Neuronal stem cell (in vitro differentiated cells): ENCODE results near the gene SLAIN2.

Experiments used
- DNase-seq: peaks from one replicate; pipeline ENCODE4 v3.0.0-alpha.2; 2013; ENCODE audit warnings: low spot score
- H2AFZ ChIP-seq: one replicate; pipeline ENCODE4 v1.6.1; 2013; ENCODE audit warnings: mild to moderate bottlenecking, low read length, inconsistent platforms
- H2AK5ac ChIP-seq: 2 replicates; pipeline ENCODE4 v1.6.1; 2013; ENCODE audit warnings: low read depth, mild to moderate bottlenecking, inconsistent platforms, low read length, moderate library complexity, mixed read lengths
- H2BK120ac ChIP-seq: 2 replicates; pipeline ENCODE4 v1.6.1; 2013; ENCODE audit warnings: low read depth, mild to moderate bottlenecking, inconsistent platforms, low read length, moderate library complexity, mixed read lengths
- H2BK12ac ChIP-seq: one replicate; pipeline ENCODE4 v1.6.1; 2013; ENCODE audit warnings: low read length, inconsistent platforms
- H2BK15ac ChIP-seq: 2 replicates; pipeline ENCODE4 v1.6.1; 2013; ENCODE audit warnings: mild to moderate bottlenecking, low read length, inconsistent platforms, mixed read lengths
- H2BK5ac ChIP-seq: one replicate; pipeline ENCODE4 v1.6.1; 2013; ENCODE audit warnings: inconsistent platforms, mild to moderate bottlenecking, low read length, moderate library complexity
- H3K14ac ChIP-seq: one replicate; pipeline ENCODE4 v1.6.1; 2013; ENCODE audit warnings: low read length, inconsistent platforms
- H3K18ac ChIP-seq: 2 replicates; pipeline ENCODE4 v1.6.1; 2013; ENCODE audit warnings: low read length, inconsistent platforms
- H3K23ac ChIP-seq: 2 replicates; pipeline ENCODE4 v1.6.1; 2013; ENCODE audit warnings: low read depth, mild to moderate bottlenecking, mixed read lengths, low read length, inconsistent platforms; ENCODE audit not compliant: poor library complexity
- H3K27ac ChIP-seq: replicated peaks from 3 replicates; pipeline ENCODE4 v1.5.1; 2013; ENCODE audit warnings: low read length, inconsistent platforms
- H3K27me3 ChIP-seq, 3 experiments: 2 replicates each; pipeline ENCODE4 v1.6.1; 2013; ENCODE audit warnings: low read length in 3 of 3, mild to moderate bottlenecking in 2 of 3, inconsistent platforms in 1 of 3, low read depth in 1 of 3, mixed read lengths in 1 of 3, moderate library complexity in 1 of 3; ENCODE audit not compliant: control insufficient read depth in 3 of 3, insufficient read depth in 3 of 3
- H3K36me3 ChIP-seq, 2 donors: replicated peaks in 1 of 2; 2 replicates each; pipeline ENCODE4 v1.6.1; 2013; ENCODE audit warnings: low read length in 2 of 2; ENCODE audit not compliant: control insufficient read depth in 2 of 2, insufficient read depth in 2 of 2
- H3K4ac ChIP-seq: 2 replicates; pipeline ENCODE4 v1.6.1; 2013; ENCODE audit warnings: inconsistent platforms, mild to moderate bottlenecking, low read length, moderate library complexity
- H3K4me1 ChIP-seq, 2 donors: 1 replicate in 1 of 2; 2 replicates in 1 of 2; pipeline ENCODE4 v1.6.1; 2013; ENCODE audit warnings: low read length in 2 of 2, low read depth in 1 of 2; ENCODE audit not compliant: control insufficient read depth in 2 of 2, insufficient read depth in 1 of 2
- H3K4me2 ChIP-seq: one replicate; pipeline ENCODE4 v1.6.1; 2013; ENCODE audit warnings: mild to moderate bottlenecking, low read length, inconsistent platforms; ENCODE audit not compliant: insufficient read depth, poor library complexity, severe bottlenecking
- H3K4me3 ChIP-seq, 2 donors: 2 replicates each; pipeline ENCODE4 v1.5.1; 2013; ENCODE audit warnings: low read length in 2 of 2, mild to moderate bottlenecking in 2 of 2, inconsistent platforms in 1 of 2, moderate library complexity in 1 of 2
- H3K79me1 ChIP-seq: one replicate; pipeline ENCODE4 v1.6.1; 2013; ENCODE audit warnings: low read depth, mild to moderate bottlenecking, inconsistent platforms, low read length, moderate library complexity
- H3K9ac ChIP-seq: one replicate; pipeline ENCODE4 v1.6.1; 2013; ENCODE audit warnings: mild to moderate bottlenecking, low read depth, low read length, inconsistent platforms; ENCODE audit not compliant: poor library complexity
- H3K9me3 ChIP-seq, 2 donors: replicated peaks in 1 of 2; 2 replicates each; pipeline versions ENCODE3 to v1.6.1; 2013; ENCODE audit warnings: low read length in 2 of 2, mild to moderate bottlenecking in 2 of 2, inconsistent platforms in 1 of 2, low read depth in 1 of 2, mixed read lengths in 1 of 2, moderate library complexity in 1 of 2; ENCODE audit not compliant: control insufficient read depth in 2 of 2, insufficient read depth in 1 of 2
- H4K8ac ChIP-seq: one replicate; pipeline ENCODE4 v1.6.1; 2013; ENCODE audit warnings: low read depth, mild to moderate bottlenecking, inconsistent platforms, low read length, moderate library complexity
- H4K91ac ChIP-seq: one replicate; pipeline ENCODE4 v1.6.1; 2013; ENCODE audit warnings: low read length, low read depth, mild to moderate bottlenecking, inconsistent platforms; ENCODE audit not compliant: poor library complexity
- WGBS, 2 donors: extraction: QIAGEN DNeasy Blood & Tissue Kit; methylation state at CpG; one replicate each; pipeline ENCODE4 v1.1.7; 2013; ENCODE audit warnings: missing lambda C conversion rate in 2 of 2, mixed read lengths in 1 of 2; ENCODE audit not compliant: insufficient read length in 2 of 2, insufficient replicate concordance in 1 of 2; ENCODE audit errors: extremely low coverage in 2 of 2; 5-methylcytosine and 5-hydroxymethylcytosine counted together

The SLAIN2 gene

GRCh38 chr4:48380583-48381167 is 39.3 kb downstream of the SLAIN2 start:
- no peaks in the 10 kb centered on the region for H3K9me3 ChIP-seq
- no peaks in the 10 kb centered on the region for H3K27me3 ChIP-seq
- H3K4ac ChIP-seq: no peak overlapping the region
- DNase-seq: no peak
- H3K18ac ChIP-seq: no peak overlapping the region
- H2BK12ac ChIP-seq: no peak overlapping the region
- H2AFZ ChIP-seq: no peak overlapping the region
- peaks cover 6 to 73% of the 10 kb centered on the region in 2 donors for H3K36me3 ChIP-seq
- WGBS, 2 donors: no CpG with 5 or more reads among the region's 1 CpG
- no peak overlapping the region for H2BK15ac ChIP-seq
- H3K27ac ChIP-seq: no peak overlapping the region
- H3K4me1 ChIP-seq: peaks cover 0 to 5% of the 10 kb centered on the region in 2 donors
- H2BK120ac ChIP-seq: no peak overlapping the region
- no peak overlapping the region for H2BK5ac ChIP-seq
- no peaks in the 10 kb centered on the region for H3K79me1 ChIP-seq
- no peak overlapping the region for H3K4me3 ChIP-seq
- H3K23ac ChIP-seq: no peak overlapping the region
- H4K91ac ChIP-seq: no peak overlapping the region
- no peak overlapping the region for H3K14ac ChIP-seq
- no peak overlapping the region for H3K9ac ChIP-seq
- no peak overlapping the region for H3K4me2 ChIP-seq
- H2AK5ac ChIP-seq: no peak overlapping the region
- no peak overlapping the region for H4K8ac ChIP-seq

- Histone ChIP-seq H3K4me2 (no peak overlapping the region), H2BK120ac (no peak overlapping the region), H3K27me3 (no peaks in the 10 kb centered on the region), H2AFZ (no peak overlapping the region), H3K27ac (no peak overlapping the region), H2BK5ac (no peak overlapping the region), H3K4me3 (no peak overlapping the region), H2AK5ac (no peak overlapping the region), H3K18ac (no peak overlapping the region), H2BK12ac (no peak overlapping the region), H3K9ac (no peak overlapping the region), H3K4me1 (no peaks in the 10 kb centered on the region), H3K14ac (no peak overlapping the region), H3K9me3 (no peaks in the 10 kb centered on the region), H4K8ac (no peak overlapping the region), H3K23ac (no peak overlapping the region), H4K91ac (no peak overlapping the region), H3K36me3 (peaks cover 2 to 100% of the 10 kb centered on the region in 2 donors), H3K4ac (no peak overlapping the region), H3K79me1 (no peaks in the 10 kb centered on the region), H2BK15ac (no peak overlapping the region)
- no peak for DNase-seq
- WGBS, 2 donors: no CpG with 5 or more reads among the region's 2 CpGs
These were observed 47.3 kb downstream of the SLAIN2 start for GRCh38 chr4:48388525-48389154.

GRCh38 chr4:48396043-48396442 is 54.7 kb downstream of the SLAIN2 start:
- no peak overlapping the region for H3K23ac ChIP-seq

GRCh38 chr4:48400416-48400815 is 59.1 kb downstream of the SLAIN2 start:
- WGBS, 2 donors: no CpG with 5 or more reads among the region's 6 CpGs
- no peak overlapping the region for H3K18ac ChIP-seq
- peaks cover 2 to 21% of the 10 kb centered on the region in 2 donors for H3K9me3 ChIP-seq

More at GRCh38 chr4:48396043-48396442, 54.7 kb downstream of the SLAIN2 start:
- H3K79me1 ChIP-seq: no peaks in the 10 kb centered on the region
- WGBS, 2 donors: no CpG with 5 or more reads among the region's 1 CpG
- H4K8ac ChIP-seq: no peak overlapping the region
- no peak overlapping the region for H3K18ac ChIP-seq
- H3K4me3 ChIP-seq: no peak overlapping the region
- H3K4me1 ChIP-seq: no peaks in the 10 kb centered on the region
- DNase-seq: no peak
- H3K9me3 ChIP-seq: peaks cover 2 to 21% of the 10 kb centered on the region in 2 donors
- no peak overlapping the region for H2AK5ac ChIP-seq
- no peak overlapping the region for H4K91ac ChIP-seq
- no peak overlapping the region for H2BK5ac ChIP-seq
- H2AFZ ChIP-seq: no peak overlapping the region
- H3K4me2 ChIP-seq: no peak overlapping the region
- no peak overlapping the region for H3K27ac ChIP-seq
- no peaks in the 10 kb centered on the region for H3K27me3 ChIP-seq
- no peak overlapping the region for H2BK120ac ChIP-seq
- no peak overlapping the region for H3K9ac ChIP-seq
- H2BK15ac ChIP-seq: no peak overlapping the region
- H3K14ac ChIP-seq: no peak overlapping the region
- no peak overlapping the region for H2BK12ac ChIP-seq
- no peak overlapping the region for H3K4ac ChIP-seq
- H3K36me3 ChIP-seq: peaks cover 3 to 70% of the 10 kb centered on the region in 2 donors

More at GRCh38 chr4:48400416-48400815, 59.1 kb downstream of the SLAIN2 start:
- no peak overlapping the region for H4K8ac ChIP-seq
- no peak overlapping the region for H2BK15ac ChIP-seq
- no peaks in the 10 kb centered on the region for H3K79me1 ChIP-seq
- H3K23ac ChIP-seq: no peak overlapping the region
- no peak for DNase-seq
- H3K27ac ChIP-seq: no peak overlapping the region
- H3K4ac ChIP-seq: no peak overlapping the region
- no peak overlapping the region for H2AK5ac ChIP-seq
- no peak overlapping the region for H2BK5ac ChIP-seq
- H3K14ac ChIP-seq: no peak overlapping the region
- no peak overlapping the region for H3K4me2 ChIP-seq
- H2BK12ac ChIP-seq: no peak overlapping the region
- H3K4me3 ChIP-seq: no peak overlapping the region
- H2BK120ac ChIP-seq: no peak overlapping the region
- no peak overlapping the region for H3K9ac ChIP-seq
- H3K4me1 ChIP-seq: no peaks in the 10 kb centered on the region
- H3K36me3 ChIP-seq: peaks cover 10 to 42% of the 10 kb centered on the region in 2 donors
- no peak overlapping the region for H4K91ac ChIP-seq
- H3K27me3 ChIP-seq: no peaks in the 10 kb centered on the region
- no peak overlapping the region for H2AFZ ChIP-seq
